Dendritic cell treated with granulocyte-macrophage colony-stimulating factor and Interleukin-4, amounts not matched to agents 40 ng/mL and 50 ng/mL, for 4 days (primary cell): Measurements from ENCODE around the gene DDX41.

ENCODE experiments used
- H3K27ac Mint-ChIP-seq: one replicate; pipeline ENCODE4 v1.8.0; 2022; ENCODE audit warnings: mild to moderate bottlenecking, mixed read lengths
- H3K27me3 Mint-ChIP-seq: one replicate; pipeline ENCODE4 v1.8.0; 2022; ENCODE audit warnings: mild to moderate bottlenecking, mixed read lengths
- H3K36me3 Mint-ChIP-seq: one replicate; pipeline ENCODE4 v1.8.0; 2022; ENCODE audit warnings: low read depth, mixed read lengths
- H3K4me1 Mint-ChIP-seq: one replicate; pipeline ENCODE4 v1.8.0; 2022; ENCODE audit warnings: low read depth, mixed read lengths
- H3K4me3 Mint-ChIP-seq: one replicate; pipeline ENCODE4 v1.8.0; 2022; ENCODE audit warnings: mild to moderate bottlenecking, moderate library complexity, mixed read lengths
- H3K9me3 Mint-ChIP-seq: one replicate; pipeline ENCODE4 v1.8.0; 2022; ENCODE audit warnings: mixed read lengths
- intact Hi-C: fragments of 100-400 bp; cut with micrococcal nuclease; formaldehyde crosslinking; loops from one replicate; pipeline ENCODE4 v1.15.0; 2022

The DDX41 gene

DNA sequence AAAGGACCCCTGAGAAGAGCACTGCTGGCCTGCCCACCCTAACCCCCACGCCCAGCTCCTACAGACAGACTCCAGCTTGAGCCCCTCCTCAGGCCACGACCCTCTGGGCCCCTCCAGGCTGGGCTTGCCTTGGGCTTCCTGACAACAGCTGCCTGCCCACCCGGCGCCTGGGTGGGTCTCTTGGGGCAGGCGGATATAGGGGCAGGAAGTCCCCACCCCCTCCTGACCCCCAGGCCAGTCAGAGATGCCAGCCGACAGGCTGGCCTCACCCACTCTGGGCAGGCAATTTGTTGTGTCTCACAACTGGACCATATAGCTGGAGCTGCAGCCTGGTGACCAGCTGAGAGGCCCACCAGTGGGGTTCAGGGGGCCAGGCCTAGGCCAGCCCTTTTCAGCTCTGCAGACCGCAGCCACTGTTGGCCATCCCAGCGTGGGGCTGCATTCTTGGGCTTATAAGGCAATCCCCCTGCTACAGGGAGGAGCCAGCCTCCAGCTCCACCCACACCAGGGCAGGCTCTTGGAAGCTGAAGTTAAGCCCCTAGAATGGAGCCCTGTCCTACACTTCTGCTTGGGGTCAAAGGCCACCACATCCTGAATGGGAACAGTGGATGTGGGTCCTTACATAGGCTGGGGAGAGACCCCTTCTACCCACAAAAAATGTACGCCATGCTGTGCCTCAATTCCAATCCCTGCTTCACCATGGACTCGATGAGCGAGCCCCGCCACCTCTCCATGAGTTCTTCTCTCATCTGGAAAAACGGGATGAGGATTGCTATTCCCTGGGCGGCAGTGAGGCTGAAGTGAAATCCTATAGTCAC is 21.3 kb downstream of the DDX41 start:
- no peaks in the 10 kb centered on the region for H3K9me3 Mint-ChIP-seq
- H3K27ac Mint-ChIP-seq = peak overlapping the region; percentile 83
- H3K4me3 Mint-ChIP-seq = peak overlapping the region; percentile 77
- peaks cover 30% of the 10 kb centered on the region for H3K27me3 Mint-ChIP-seq
- peaks cover 80% of the 10 kb centered on the region for H3K4me1 Mint-ChIP-seq
- intact Hi-C loops = loop anchor here (5.0 to 10.0 kb wide), 3 partner anchors 38 to 181 kb away; partner anchors contain the start of gene MXD3
- H3K36me3 Mint-ChIP-seq = peaks cover 30% of the 10 kb centered on the region

DNA sequence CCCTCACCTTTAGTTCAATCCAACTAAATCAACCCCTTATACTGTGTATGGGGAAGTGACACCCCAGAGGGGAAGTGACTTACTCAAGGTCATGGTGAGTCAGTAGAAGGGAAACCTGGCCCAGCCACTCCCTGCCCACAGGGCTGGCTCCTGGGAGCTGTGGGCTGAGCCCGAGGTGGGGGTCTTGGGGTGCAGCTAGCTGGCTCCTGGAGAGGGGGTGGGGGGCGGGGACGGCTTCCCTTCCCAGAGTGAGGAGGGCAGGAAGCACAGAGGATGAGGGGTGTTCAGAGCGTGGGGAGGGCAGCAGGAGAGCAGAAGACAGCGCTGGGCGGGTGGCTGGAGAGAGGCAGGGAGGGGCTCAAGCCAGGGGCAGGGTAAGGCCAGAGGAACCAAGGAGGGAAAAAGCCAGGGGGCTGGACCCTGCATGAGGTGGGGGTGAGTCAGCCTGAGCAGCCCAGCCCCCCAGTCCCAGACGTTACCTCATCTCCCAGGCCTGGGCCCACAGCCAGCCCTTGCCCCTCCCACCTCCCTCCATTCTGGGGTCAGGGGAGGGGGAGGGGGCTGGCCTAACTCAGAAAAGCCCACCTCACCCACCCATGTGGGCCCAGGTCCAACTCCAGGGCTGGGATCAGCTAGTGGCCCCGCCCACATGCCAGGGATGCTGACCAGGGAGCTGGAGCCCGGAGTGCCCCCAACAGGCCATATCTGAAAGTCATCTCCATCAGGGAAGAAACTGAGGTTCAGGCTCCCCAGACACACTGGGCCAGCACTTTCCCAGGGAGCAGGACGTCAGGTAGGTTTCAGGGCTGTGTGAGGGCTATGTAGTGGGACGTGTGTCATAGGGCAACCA is 22.2 kb downstream of the DDX41 start:
- Mint-ChIP-seq H3K9me3 (no peaks in the 10 kb centered on the region), H3K36me3 (peaks cover 39% of the 10 kb centered on the region), H3K4me3 (peak overlapping the region; percentile 60), H3K4me1 (peaks cover 80% of the 10 kb centered on the region), H3K27me3 (peaks cover 23% of the 10 kb centered on the region), H3K27ac (peak overlapping the region; percentile 83)
- intact Hi-C loops = loop anchor here (5.0 to 10.0 kb wide), 3 partner anchors 37 to 180 kb away; partner anchors contain the start of gene MXD3

DNA sequence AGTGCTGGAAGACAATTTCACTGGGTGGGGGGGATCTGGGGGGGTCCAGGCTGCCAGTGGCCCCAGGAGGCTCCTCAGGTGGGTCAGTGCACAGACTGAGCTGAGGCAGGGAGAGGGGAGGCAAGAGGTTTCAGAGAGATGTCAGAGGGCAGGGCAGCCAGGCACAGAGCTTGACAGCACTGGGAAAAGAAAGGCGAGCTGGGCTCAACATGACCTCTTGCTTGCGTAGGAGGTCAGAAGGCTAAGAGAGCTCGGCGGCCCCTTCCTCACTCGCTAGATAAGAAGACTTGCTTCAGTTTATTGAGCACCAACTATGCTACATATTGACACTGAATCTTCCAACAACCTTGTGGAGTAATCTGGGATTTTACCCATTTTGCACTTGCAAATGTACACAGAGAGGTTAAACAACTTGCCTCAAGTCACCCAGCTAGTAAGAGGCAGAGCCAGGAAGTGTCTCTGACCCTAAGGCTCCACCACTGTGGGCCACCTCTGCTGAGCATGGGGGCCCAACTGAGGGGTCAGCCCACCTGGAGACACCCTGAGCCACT is 22.9 kb downstream of the DDX41 start:
- H3K4me1 Mint-ChIP-seq = peaks cover 79% of the 10 kb centered on the region
- peaks cover 46% of the 10 kb centered on the region for H3K36me3 Mint-ChIP-seq
- no peak overlapping the region for H3K4me3 Mint-ChIP-seq
- intact Hi-C loops = loop anchor here (10.0 kb wide), 1 partner anchor 179 kb away; the partner anchor contains the start of gene MXD3
- H3K27ac Mint-ChIP-seq = peak overlapping the region; percentile 83
- H3K9me3 Mint-ChIP-seq = no peaks in the 10 kb centered on the region
- H3K27me3 Mint-ChIP-seq = peaks cover 16% of the 10 kb centered on the region

DNA sequence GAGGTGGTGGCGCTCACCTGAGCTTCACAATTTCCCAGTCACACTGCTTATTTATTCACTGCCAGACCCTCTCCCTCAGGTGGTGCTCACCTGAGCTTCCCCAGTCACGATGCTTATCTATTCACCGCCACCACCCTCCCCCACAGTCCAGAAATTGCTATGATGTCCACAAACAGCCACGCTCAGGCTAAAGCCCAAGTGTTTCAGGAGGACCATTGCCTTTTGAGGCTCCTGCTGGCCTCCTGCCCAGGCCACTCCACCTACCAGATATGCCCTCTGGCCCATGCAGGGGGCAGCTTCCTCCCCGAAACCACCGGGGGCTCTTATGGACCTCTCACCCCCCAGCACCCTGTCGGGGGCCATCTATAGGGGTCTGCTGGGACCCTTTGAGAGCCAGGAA is 23.9 kb downstream of the DDX41 start:
- intact Hi-C loops = loop anchor here (10.0 kb wide), 1 partner anchor 178 kb away; the partner anchor contains the start of gene MXD3
- H3K4me3 Mint-ChIP-seq = no peak overlapping the region
- H3K27me3 Mint-ChIP-seq = peaks cover 12% of the 10 kb centered on the region
- H3K36me3 Mint-ChIP-seq = peaks cover 56% of the 10 kb centered on the region
- H3K4me1 Mint-ChIP-seq = peaks cover 72% of the 10 kb centered on the region
- peak overlapping the region; percentile 83 for H3K27ac Mint-ChIP-seq
- no peaks in the 10 kb centered on the region for H3K9me3 Mint-ChIP-seq

DNA sequence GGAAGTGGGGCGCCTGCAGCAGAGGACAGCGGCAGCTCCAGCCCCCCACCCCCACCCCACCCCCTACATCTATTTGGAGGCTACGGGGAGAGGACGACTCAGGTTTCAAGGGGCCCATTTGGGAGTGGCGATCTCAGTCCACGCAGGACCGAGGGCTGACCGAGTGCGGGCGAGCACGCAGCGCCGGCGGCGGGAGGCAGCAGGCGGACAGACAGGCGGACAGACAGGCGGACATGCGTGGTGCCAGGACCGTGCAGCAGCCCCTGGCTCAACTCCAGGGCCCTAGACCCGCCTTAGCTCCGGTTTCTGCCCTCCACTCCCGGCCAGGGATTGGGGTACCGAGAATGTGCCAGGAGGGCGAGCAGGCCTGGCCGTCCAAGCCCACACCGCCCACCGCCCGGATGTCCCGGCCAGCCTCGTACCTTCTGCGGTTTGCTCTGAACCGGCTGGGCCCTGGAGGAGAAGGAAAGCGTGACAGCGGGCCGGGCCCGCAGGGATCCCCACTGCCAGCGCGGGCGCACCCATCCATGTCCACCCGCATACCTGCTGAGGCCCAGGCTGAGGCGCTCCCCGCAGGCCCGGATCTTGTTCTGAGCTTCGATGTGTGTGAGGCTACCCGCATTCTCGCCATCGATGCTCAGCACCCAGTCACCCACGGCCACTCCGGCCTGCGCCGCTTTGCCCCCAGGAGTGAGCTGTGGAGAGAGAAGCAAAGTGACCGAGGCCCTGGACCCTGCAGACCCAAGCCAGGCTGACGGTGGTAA is 24.6 kb downstream of the DDX41 start:
- Mint-ChIP-seq H3K9me3 (no peaks in the 10 kb centered on the region), H3K4me3 (no peak overlapping the region), H3K27ac (peak overlapping the region; percentile 83), H3K36me3 (peaks cover 63% of the 10 kb centered on the region), H3K27me3 (peaks cover 16% of the 10 kb centered on the region), H3K4me1 (peaks cover 69% of the 10 kb centered on the region)
- intact Hi-C loops = loop anchor here (10.0 kb wide), 1 partner anchor 177 kb away; the partner anchor contains the start of gene MXD3

DNA sequence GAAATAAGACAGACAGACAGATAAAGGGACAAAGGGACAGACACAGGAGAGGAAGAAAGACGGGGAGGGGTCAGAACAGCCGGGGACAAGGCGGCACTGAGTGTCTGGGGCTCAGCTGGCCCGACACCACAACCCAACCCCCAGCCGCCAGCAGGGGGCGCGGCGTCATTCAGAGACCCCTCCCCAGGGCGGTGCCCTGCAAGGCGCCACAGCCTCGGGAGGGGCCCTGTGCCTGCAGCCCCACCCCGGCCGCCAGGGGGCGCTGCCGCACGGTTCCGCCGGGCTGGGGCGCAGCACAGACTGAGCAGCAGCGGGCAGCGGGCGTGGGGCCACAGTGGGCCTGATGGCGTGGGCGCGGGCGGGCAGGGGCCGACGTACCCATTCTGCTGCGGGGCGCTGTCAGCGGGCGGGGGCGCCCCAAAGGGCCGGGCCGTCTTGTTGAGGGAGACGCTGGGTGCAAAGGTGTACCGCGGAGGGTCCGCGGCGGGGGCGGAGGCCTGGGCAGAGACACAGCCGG is 25.3 kb downstream of the DDX41 start:
- H3K4me3 Mint-ChIP-seq = no peak overlapping the region
- peaks cover 67% of the 10 kb centered on the region for H3K4me1 Mint-ChIP-seq
- H3K9me3 Mint-ChIP-seq = no peaks in the 10 kb centered on the region
- H3K36me3 Mint-ChIP-seq = peaks cover 69% of the 10 kb centered on the region
- peak overlapping the region; percentile 47 for H3K27ac Mint-ChIP-seq
- peaks cover 21% of the 10 kb centered on the region for H3K27me3 Mint-ChIP-seq
- intact Hi-C loops = loop anchor here (10.0 kb wide), 1 partner anchor 177 kb away; the partner anchor contains the start of gene MXD3

DNA sequence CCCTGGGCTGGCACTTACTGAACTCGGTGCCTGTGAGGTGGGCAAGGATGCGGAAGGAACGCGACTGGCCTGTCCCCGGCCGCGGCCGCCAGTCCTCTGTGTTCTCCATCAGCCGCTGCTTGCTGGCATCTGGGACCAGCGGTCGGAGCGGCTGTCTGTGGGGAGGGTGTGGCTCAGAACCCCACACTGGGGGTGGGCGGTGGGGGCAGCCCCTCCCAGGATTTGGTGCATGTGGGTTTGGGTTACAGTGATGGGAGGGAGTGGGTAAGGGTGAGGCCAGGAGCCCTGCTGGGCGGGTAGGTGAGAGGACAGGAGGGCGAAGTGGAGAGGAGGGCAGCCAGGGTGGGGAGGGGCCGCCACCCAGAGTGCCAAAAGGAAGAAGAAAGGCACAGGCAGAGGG is 25.8 kb downstream of the DDX41 start:
- peaks cover 26% of the 10 kb centered on the region for H3K27me3 Mint-ChIP-seq
- H3K27ac Mint-ChIP-seq = peak overlapping the region; percentile 47
- no peak overlapping the region for H3K4me3 Mint-ChIP-seq
- no peaks in the 10 kb centered on the region for H3K9me3 Mint-ChIP-seq
- H3K36me3 Mint-ChIP-seq = peaks cover 74% of the 10 kb centered on the region
- intact Hi-C loops = loop anchor here (10.0 kb wide), 1 partner anchor 176 kb away; the partner anchor contains the start of gene MXD3
- H3K4me1 Mint-ChIP-seq = peaks cover 62% of the 10 kb centered on the region

DNA sequence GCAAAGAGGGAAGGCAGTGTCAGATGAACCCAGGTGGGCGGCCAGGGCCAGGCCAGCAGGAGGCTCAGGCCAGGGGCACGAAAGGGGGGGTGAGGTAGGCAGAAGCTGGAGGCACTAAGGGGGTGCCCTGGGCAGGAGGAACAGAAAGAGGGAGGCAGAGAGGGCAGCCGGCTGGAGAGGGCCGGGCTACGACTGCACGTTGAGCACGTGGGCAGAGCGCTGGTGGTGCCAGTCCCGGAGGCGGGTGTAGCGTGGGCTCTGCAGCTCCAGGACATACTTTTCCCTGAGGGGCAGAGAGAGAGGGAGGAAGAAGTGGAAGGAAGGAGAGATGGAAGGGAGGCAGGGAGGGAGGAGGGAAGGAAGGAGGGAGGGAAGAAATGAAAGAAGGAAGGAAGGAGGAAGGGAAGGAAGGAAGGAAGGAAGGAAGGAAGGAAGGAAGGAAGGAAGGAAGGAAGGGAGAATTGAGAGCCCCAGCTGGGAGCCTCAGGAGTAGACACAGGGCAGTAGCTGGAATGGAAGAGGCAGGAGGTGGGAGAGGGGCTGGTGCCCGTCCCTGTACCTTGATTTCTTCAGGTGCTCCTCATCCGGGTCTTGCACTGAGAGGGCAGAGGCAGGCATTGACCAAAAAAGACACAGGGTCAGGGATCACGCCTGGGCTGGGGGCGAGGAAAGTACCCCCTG is 26.3 kb downstream of the DDX41 start:
- Mint-ChIP-seq H3K36me3 (peaks cover 78% of the 10 kb centered on the region), H3K27ac (peak overlapping the region; percentile 47), H3K4me1 (peaks cover 57% of the 10 kb centered on the region), H3K4me3 (no peak overlapping the region), H3K27me3 (peaks cover 27% of the 10 kb centered on the region), H3K9me3 (no peaks in the 10 kb centered on the region)
- intact Hi-C loops = loop anchor here (10.0 kb wide), 1 partner anchor 176 kb away; the partner anchor contains the start of gene MXD3

DNA sequence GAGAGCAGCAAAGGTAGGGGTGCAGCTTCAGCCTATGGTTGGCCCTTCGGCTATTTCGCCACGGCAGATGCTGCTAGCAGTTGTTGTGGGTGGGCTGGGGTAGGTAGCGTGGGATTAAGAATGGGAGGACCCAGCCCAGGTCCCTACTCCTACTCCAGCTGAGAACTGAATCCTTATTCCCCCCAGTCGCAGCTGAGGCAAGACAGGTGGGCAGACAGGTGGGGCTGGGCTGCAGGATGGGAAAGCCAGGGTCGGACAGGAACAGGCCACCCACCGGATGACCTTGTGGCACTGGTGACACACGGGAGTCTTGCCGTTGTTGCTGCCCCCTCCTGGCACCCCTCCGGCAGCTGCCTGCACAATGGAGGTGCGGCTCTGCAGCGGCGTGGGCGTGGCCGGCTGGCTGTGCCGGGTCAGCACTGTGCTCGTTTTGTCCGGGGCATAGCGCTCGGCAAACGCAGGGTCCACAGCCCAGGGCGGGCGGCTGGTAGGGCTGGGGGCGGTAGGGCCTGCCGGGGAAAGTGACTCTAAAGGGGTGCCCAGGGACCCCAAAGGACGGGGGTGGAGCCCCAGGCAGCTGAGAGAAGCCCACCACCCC is 27.5 kb downstream of the DDX41 start:
- intact Hi-C loops = no loop called here
- Mint-ChIP-seq H3K27ac (no peak overlapping the region), H3K9me3 (no peaks in the 10 kb centered on the region), H3K4me1 (peaks cover 56% of the 10 kb centered on the region), H3K4me3 (no peak overlapping the region), H3K27me3 (peaks cover 39% of the 10 kb centered on the region), H3K36me3 (peaks cover 90% of the 10 kb centered on the region)

DNA sequence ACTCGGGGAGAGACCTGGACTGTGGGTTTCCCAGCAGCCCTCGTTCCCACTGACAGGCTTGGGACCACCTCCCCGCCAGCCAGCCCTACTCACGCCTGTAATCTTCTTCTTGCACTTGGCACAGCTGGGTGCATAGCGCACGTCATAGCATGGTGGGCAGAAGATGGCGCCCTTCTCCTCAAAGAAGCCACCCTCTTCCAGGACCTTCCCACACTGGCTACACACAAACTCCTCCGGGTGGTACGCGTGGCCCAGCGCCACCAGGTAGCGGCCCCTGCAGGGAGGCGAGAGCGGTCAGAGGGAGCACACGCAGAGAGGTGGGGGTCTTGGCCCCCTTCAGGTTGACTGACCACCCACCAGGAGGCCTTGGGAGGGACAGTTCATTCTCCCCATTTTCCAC is 28.8 kb downstream of the DDX41 start:
- peaks cover 55% of the 10 kb centered on the region for H3K4me1 Mint-ChIP-seq
- no peak overlapping the region for H3K4me3 Mint-ChIP-seq
- no peak overlapping the region for H3K27ac Mint-ChIP-seq
- H3K9me3 Mint-ChIP-seq = no peaks in the 10 kb centered on the region
- H3K27me3 Mint-ChIP-seq = peaks cover 52% of the 10 kb centered on the region
- peaks cover 98% of the 10 kb centered on the region for H3K36me3 Mint-ChIP-seq
- intact Hi-C loops = no loop called here

DNA sequence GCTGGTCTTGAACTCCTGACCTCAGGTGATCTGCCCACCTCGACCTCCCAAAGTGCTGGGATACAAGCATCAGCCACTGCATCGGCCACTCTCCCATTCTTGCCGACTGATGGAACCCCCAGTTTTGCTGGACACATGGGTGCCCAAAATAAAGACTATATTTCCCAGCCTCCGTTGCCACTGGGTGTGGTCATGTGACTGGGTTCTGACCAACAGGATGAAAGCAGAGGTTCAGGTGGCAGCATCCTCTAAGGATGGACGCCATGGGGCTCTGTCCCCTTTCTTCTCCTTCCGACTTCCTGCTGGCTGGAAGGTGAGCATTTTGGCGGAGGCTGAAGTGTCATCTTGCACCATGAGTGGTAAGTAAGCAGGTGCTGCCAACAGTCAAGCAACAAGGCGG is 29.6 kb downstream of the DDX41 start:
- peaks cover 55% of the 10 kb centered on the region for H3K4me1 Mint-ChIP-seq
- no peak overlapping the region for H3K4me3 Mint-ChIP-seq
- H3K27ac Mint-ChIP-seq = no peak overlapping the region
- peaks cover 60% of the 10 kb centered on the region for H3K27me3 Mint-ChIP-seq
- intact Hi-C loops = no loop called here
- H3K9me3 Mint-ChIP-seq = no peaks in the 10 kb centered on the region
- peaks cover 98% of the 10 kb centered on the region for H3K36me3 Mint-ChIP-seq

DNA sequence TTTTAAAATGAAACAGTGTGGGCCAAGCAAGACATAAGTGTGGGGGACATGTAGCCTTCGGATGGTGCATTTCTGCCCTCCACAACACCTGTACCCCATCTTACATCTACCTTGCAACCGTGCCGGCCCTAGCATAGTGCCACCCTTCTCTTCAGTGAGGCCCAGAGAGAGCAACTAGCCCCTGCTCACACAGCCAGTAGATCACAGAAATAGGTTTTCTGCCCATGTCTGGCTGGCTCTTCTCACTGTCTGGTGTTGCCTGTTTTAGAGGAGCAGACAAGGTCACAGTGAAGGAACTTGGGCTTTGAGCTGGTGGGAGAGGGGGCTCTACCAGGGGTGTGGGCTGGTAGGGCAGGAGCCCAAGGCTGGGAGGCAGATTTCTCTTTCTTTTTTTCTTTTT is 30.5 kb downstream of the DDX41 start:
- no peaks in the 10 kb centered on the region for H3K9me3 Mint-ChIP-seq
- no peak overlapping the region for H3K4me3 Mint-ChIP-seq

More for the DNA sequence above, 30.5 kb downstream of the DDX41 start:
- intact Hi-C loops = no loop called here
- H3K27me3 Mint-ChIP-seq = peaks cover 59% of the 10 kb centered on the region
- peaks cover 51% of the 10 kb centered on the region for H3K4me1 Mint-ChIP-seq
- H3K36me3 Mint-ChIP-seq = peaks cover 93% of the 10 kb centered on the region
- no peak overlapping the region for H3K27ac Mint-ChIP-seq
